ENCODE results near the gene CD151. TPM values are rescaled to one million over a fixed set of nuclear protein-coding genes. Genes with fewer than 3 reads are reported as not detected.

Gene CD151
- total RNA-seq, 4 donors from 2014 or later, result 135 to 326 (median 298) TPM

DNA sequence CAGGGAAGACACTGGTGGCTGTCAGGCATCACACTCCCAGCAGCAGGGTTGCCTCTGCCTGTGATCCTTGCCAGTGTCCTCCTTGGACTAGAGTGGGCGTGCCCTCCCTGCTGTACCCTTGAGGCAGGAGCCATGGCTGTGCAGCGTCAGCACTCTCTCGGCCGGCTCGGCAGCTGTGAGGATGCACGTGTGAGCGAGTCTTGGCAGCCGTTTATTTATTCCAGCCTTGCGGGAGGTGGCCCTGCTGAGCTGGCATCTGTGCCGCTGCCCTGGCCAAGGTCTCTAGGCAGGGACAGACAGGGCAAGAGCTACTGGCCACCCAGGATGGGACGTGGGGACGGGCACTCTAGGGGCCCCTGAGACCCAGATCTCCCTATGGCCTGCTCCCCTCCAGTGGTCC, 43.8 kb downstream of the CD151 start:
- TF ChIP-seq POLR2A (IDR thresholded peaks at IDR 0.05), result no peak
- H3K4me3 ChIP-seq (replicated peaks in 1 of 3), result no peak overlapping the region
- no peaks in the 10 kb centered on the region for H3K4me1 ChIP-seq
- no peaks in the 10 kb centered on the region for H3K9me3 ChIP-seq
- intact Hi-C loops (cut with DNase I), result no loop called here
- H3K36me3 ChIP-seq, result no peaks in the 10 kb centered on the region
- 95% methylated on average over 3 of the region's 12 CpGs; no CpG with 5 or more reads in 1 of the 2 donors for WGBS, 2 donors
- H3K27me3 ChIP-seq, result no peaks in the 10 kb centered on the region
- no peak overlapping the region for H3K27ac ChIP-seq
- DNase-seq, result peak in 1 of 2 donors; percentile 41

- H3K9me3 ChIP-seq, result no peaks in the 10 kb centered on the region
- 88 to 94% methylated on average over 10 to 11 of the region's 11 CpGs for WGBS, 2 donors
- H3K36me3 ChIP-seq, result no peaks in the 10 kb centered on the region
- DNase-seq, result no peak
- TF ChIP-seq CTCF (IDR thresholded peaks at IDR 0.05) (no peak), POLR2A (IDR thresholded peaks at IDR 0.05) (no peak)
- intact Hi-C loops (cut with DNase I), result no loop called here
- H3K27ac ChIP-seq, result no peak overlapping the region
- no peaks in the 10 kb centered on the region for H3K4me1 ChIP-seq
- H3K27me3 ChIP-seq, result no peaks in the 10 kb centered on the region
- H3K4me3 ChIP-seq (replicated peaks in 1 of 3), result no peak overlapping the region
These were observed 44.8 kb downstream of the CD151 start for GRCh38 chr11:877565-877964.

GRCh38 chr11:880447-880846, 47.7 kb downstream of the CD151 start:
- no peaks in the 10 kb centered on the region for H3K9me3 ChIP-seq
- intact Hi-C loops (cut with DNase I), result no loop called here
- WGBS, 2 donors, result 92% methylated on average over 11 to 12 of the region's 14 CpGs
- no peak overlapping the region for H3K27ac ChIP-seq
- H3K4me3 ChIP-seq (replicated peaks in 1 of 3), result no peak overlapping the region
- no peak for DNase-seq
- no peak for TF ChIP-seq POLR2A (IDR thresholded peaks at IDR 0.05)
- no peak for TF ChIP-seq CTCF (IDR thresholded peaks at IDR 0.05)
- no peaks in the 10 kb centered on the region for H3K27me3 ChIP-seq
- no peaks in the 10 kb centered on the region for H3K36me3 ChIP-seq
- H3K4me1 ChIP-seq, result no peaks in the 10 kb centered on the region

GRCh38 chr11:882596-882995, 49.8 kb downstream of the CD151 start:
- H3K27me3 ChIP-seq, result no peaks in the 10 kb centered on the region
- intact Hi-C loops (cut with DNase I), result no loop called here
- no peaks in the 10 kb centered on the region for H3K9me3 ChIP-seq
- H3K4me1 ChIP-seq, result no peaks in the 10 kb centered on the region
- no peak overlapping the region for H3K27ac ChIP-seq
- 87 to 88% methylated on average over 13 to 14 of the region's 14 CpGs for WGBS, 2 donors
- no peaks in the 10 kb centered on the region for H3K36me3 ChIP-seq
- DNase-seq, result no peak
- H3K4me3 ChIP-seq (replicated peaks in 1 of 3), result no peak overlapping the region
- TF ChIP-seq POLR2A (IDR thresholded peaks at IDR 0.05) (no peak), CTCF (IDR thresholded peaks at IDR 0.05) (no peak)

- Histone ChIP-seq H3K27ac (no peak overlapping the region), H3K4me3 (replicated peaks in 1 of 3) (no peak overlapping the region), H3K36me3 (no peaks in the 10 kb centered on the region), H3K4me1 (no peaks in the 10 kb centered on the region), H3K9me3 (no peaks in the 10 kb centered on the region), H3K27me3 (no peaks in the 10 kb centered on the region)
- 95 to 100% methylated on average over 2 to 4 of the region's 10 CpGs for WGBS, 2 donors
- DNase-seq, result no peak
- intact Hi-C loops (cut with DNase I), result no loop called here
- TF ChIP-seq CTCF (IDR thresholded peaks at IDR 0.05) (no peak), POLR2A (IDR thresholded peaks at IDR 0.05) (no peak)
These were observed 50.8 kb downstream of the CD151 start for GRCh38 chr11:883527-883926.

DNA sequence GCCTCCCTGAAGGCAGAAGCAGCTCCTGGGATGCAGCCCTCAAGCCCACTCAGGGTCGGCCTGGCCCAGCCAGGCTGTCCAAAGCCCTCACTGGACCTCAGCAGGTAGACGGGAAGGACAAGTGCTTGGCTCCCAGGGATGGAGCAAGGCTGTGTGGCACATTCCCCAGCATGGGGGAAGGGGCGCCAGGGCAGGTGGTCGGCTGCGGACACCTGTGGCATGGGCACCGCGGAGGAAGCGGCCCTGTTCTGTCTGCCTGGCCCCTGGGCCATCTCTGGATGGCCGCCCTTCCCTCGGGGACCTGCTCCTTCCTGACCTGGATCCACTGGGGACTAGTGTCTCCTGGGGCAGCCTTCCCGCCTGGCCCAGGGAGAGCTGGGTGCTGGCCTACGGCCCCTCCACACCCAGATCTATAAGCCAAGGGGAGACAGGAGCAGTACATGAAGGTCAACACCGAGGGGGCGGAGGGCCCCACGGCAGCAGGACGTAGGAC, 51.9 kb downstream of the CD151 start:
- H3K27ac ChIP-seq, result no peak overlapping the region
- intact Hi-C loops (cut with DNase I), result no loop called here
- 75 to 79% methylated on average over 4 to 7 of the region's 16 CpGs for WGBS, 2 donors
- H3K4me3 ChIP-seq (replicated peaks in 1 of 3), result no peak overlapping the region
- no peaks in the 10 kb centered on the region for H3K36me3 ChIP-seq
- H3K9me3 ChIP-seq, result no peaks in the 10 kb centered on the region
- no peak for TF ChIP-seq CTCF (IDR thresholded peaks at IDR 0.05)
- no peak for TF ChIP-seq POLR2A (IDR thresholded peaks at IDR 0.05)
- DNase-seq, result no peak
- H3K27me3 ChIP-seq, result no peaks in the 10 kb centered on the region
- H3K4me1 ChIP-seq, result no peaks in the 10 kb centered on the region

All from thyroid gland (tissue), 4 donors.